Liver (tissue), 9 donors: Measurements from ENCODE around the gene FAM210A. TPM values are rescaled to one million over a fixed set of nuclear protein-coding genes. Genes with fewer than 3 reads are reported as not detected.

Experiments
- DNase-seq: peaks from one replicate; pipeline ENCODE4 v3.0.0-alpha.2; 2017; ENCODE audit warnings: low spot score
- H3K27ac ChIP-seq, 2 donors: one replicate each; pipeline ENCODE4 v1.7.0; 2013; ENCODE audit warnings: inconsistent platforms in 2 of 2, low read length in 2 of 2, control low read depth in 1 of 2, low read depth in 1 of 2, mild to moderate bottlenecking in 1 of 2
- H3K27me3 ChIP-seq, 4 donors: one replicate each; pipeline versions ENCODE4 v1.6.1 to v1.7.0; 2013; ENCODE audit warnings: low read length in 3 of 4, inconsistent platforms in 1 of 4, mild to moderate bottlenecking in 1 of 4, moderate library complexity in 1 of 4; ENCODE audit not compliant: control insufficient read depth in 4 of 4, insufficient read depth in 4 of 4
- H3K36me3 ChIP-seq, 4 donors: one replicate each; pipeline versions ENCODE4 v1.6.1 to v1.7.0; 2013; ENCODE audit warnings: low read length in 3 of 4, mild to moderate bottlenecking in 3 of 4, low read depth in 1 of 4, moderate library complexity in 1 of 4; ENCODE audit not compliant: control insufficient read depth in 4 of 4, insufficient read depth in 3 of 4
- H3K4me1 ChIP-seq, 4 donors: one replicate each; pipeline versions ENCODE4 v1.6.1 to v1.7.0; 2013; ENCODE audit warnings: low read length in 3 of 4, mild to moderate bottlenecking in 3 of 4, moderate library complexity in 1 of 4; ENCODE audit not compliant: control insufficient read depth in 4 of 4, insufficient read depth in 4 of 4
- H3K4me3 ChIP-seq, 3 donors: one replicate each; pipeline versions ENCODE4 v1.6.1 to v1.7.0; 2013; ENCODE audit warnings: low read length in 3 of 3, control low read depth in 1 of 3, low read depth in 1 of 3, mild to moderate bottlenecking in 1 of 3
- H3K9ac ChIP-seq, 2 donors: one replicate each; pipeline ENCODE4 v1.7.0; 2013; ENCODE audit warnings: low read length in 2 of 2, mild to moderate bottlenecking in 2 of 2, moderate library complexity in 2 of 2, control low read depth in 1 of 2, low read depth in 1 of 2
- H3K9me3 ChIP-seq, 4 donors: one replicate each; pipeline versions ENCODE4 v1.6.1 to v1.7.0; 2013; ENCODE audit warnings: low read length in 3 of 4; ENCODE audit not compliant: control insufficient read depth in 4 of 4
- ATF3 ChIP-seq: IDR thresholded peaks from 2 replicates; pipeline ENCODE4 v1.6.1; 2016; ENCODE audit warnings: antibody characterized with exemption
- CTCF ChIP-seq: fragments of 150-350 bp; IDR thresholded peaks from 2 replicates; pipeline ENCODE4 v1.5.1; 2017; ENCODE audit warnings: improper control_type of control experiment, low read depth, low read length; ENCODE audit not compliant: missing input control
- EGR1 ChIP-seq, 2 donors: IDR thresholded peaks; 2 replicates each; pipeline ENCODE4 v1.6.1; 2016 to 2018; ENCODE audit warnings: antibody characterized with exemption in 2 of 2, low read depth in 2 of 2
- FOXA1 ChIP-seq: IDR thresholded peaks from 2 replicates; pipeline ENCODE4 v1.6.1; 2016; ENCODE audit warnings: antibody characterized with exemption
- FOXA2 ChIP-seq: IDR thresholded peaks from 2 replicates; pipeline ENCODE4 v1.6.1; 2016; ENCODE audit warnings: antibody characterized with exemption
- GABPA ChIP-seq, 2 donors: IDR thresholded peaks in 1 of 2; conservative IDR thresholded peaks in 1 of 2; 2 replicates each; pipeline ENCODE4 v1.6.1; 2016; ENCODE audit warnings: antibody characterized with exemption in 2 of 2, mild to moderate bottlenecking in 1 of 2, moderate library complexity in 1 of 2
- HNF4A ChIP-seq, 2 donors: conservative IDR thresholded peaks; 2 replicates each; pipeline ENCODE4 v1.6.1; 2016; ENCODE audit warnings: antibody characterized with exemption in 2 of 2, mild to moderate bottlenecking in 2 of 2
- HNF4G ChIP-seq: IDR thresholded peaks from 2 replicates; pipeline ENCODE4 v1.6.1; 2016; ENCODE audit warnings: antibody characterized with exemption
- JUND ChIP-seq, 2 donors: IDR thresholded peaks; 2 replicates each; pipeline ENCODE4 v1.6.1; 2016; ENCODE audit warnings: antibody characterized with exemption in 2 of 2
- MAX ChIP-seq: IDR thresholded peaks from 2 replicates; pipeline ENCODE4 v1.6.1; 2016; ENCODE audit warnings: antibody characterized with exemption
- NR2F2 ChIP-seq: IDR thresholded peaks from 2 replicates; pipeline ENCODE4 v1.6.1; 2016; ENCODE audit warnings: antibody characterized with exemption
- RAD21 ChIP-seq, 2 donors: IDR thresholded peaks; 2 replicates each; pipeline ENCODE4 v1.6.1; 2016; ENCODE audit warnings: antibody characterized with exemption in 2 of 2, mild to moderate bottlenecking in 2 of 2
- REST ChIP-seq: IDR thresholded peaks from 2 replicates; pipeline ENCODE4 v1.6.1; 2016; ENCODE audit warnings: antibody characterized with exemption, mild to moderate bottlenecking
- RXRA ChIP-seq, 2 donors: IDR thresholded peaks; 2 replicates each; pipeline ENCODE4 v1.6.1; 2017 to 2018; ENCODE audit warnings: antibody characterized with exemption in 2 of 2, mild to moderate bottlenecking in 1 of 2
- SP1 ChIP-seq: IDR thresholded peaks from 2 replicates; pipeline ENCODE4 v1.6.1; 2018; ENCODE audit warnings: antibody characterized with exemption, mild to moderate bottlenecking
- TAF1 ChIP-seq: conservative IDR thresholded peaks from 2 replicates; pipeline ENCODE4 v1.6.1; 2016; ENCODE audit warnings: antibody characterized with exemption, mild to moderate bottlenecking
- YY1 ChIP-seq: IDR thresholded peaks from 2 replicates; pipeline ENCODE4 v1.6.1; 2016; ENCODE audit warnings: antibody characterized with exemption, mild to moderate bottlenecking
- ZBTB33 ChIP-seq: IDR thresholded peaks from 2 replicates; pipeline ENCODE4 v1.6.1; 2016; ENCODE audit warnings: antibody characterized with exemption
- WGBS: extraction: QIAGEN DNeasy Blood & Tissue Kit; methylation state at CpG from one replicate; pipeline ENCODE4 v1.1.7; 2013; 5-methylcytosine and 5-hydroxymethylcytosine counted together
- polyA plus RNA-seq, 2 donors: library from polyadenylated mRNA; stranded (reverse) in 1 of 2; unstranded in 1 of 2; fragments of 200-250 nt in 1 of 2; fragments of >200 nt in 1 of 2; fragmentation: Nextera tagmentation in 1 of 2; extraction: Ambion mirVana in 1 of 2; gene quantifications; one replicate each; pipeline versions ENCODE4 v1.2.1 to v1.2.3, GENCODE V29; 2013 to 2015
- total RNA-seq, 2 donors: library from RNA; depleted of rRNA; stranded (reverse); fragments of >200 nt; gene quantifications; one replicate each; pipeline ENCODE4 v1.2.3, GENCODE V29; 2014
- donor health status: healthy.
- donor health status: healthy.
- donor health status: healthy.
- donor health status: healthy.
- donor health status: healthy.

FAM210A gene
- total and polyA plus RNA-seq, 4 donors = 10.5 to 18.3 (median 12.5) TPM

- WGBS = 97% methylated on average over 10 of the region's 10 CpGs
- no peak for DNase-seq
- H3K4me1 ChIP-seq = no peaks in the 10 kb centered on the region
- H3K27me3 ChIP-seq = no peaks in the 10 kb centered on the region
- H3K36me3 ChIP-seq = peaks cover 4 to 18% (median 7%) of the 10 kb centered on the region in 4 donors
- H3K9me3 ChIP-seq = no peaks in the 10 kb centered on the region
- no peak overlapping the region for H3K4me3 ChIP-seq
- no peak for TF ChIP-seq RXRA (IDR thresholded peaks at IDR 0.05)
- no peak for TF ChIP-seq MAX
- no peak overlapping the region for H3K9ac ChIP-seq
- H3K27ac ChIP-seq = no peak overlapping the region
These were observed 106.1 kb downstream of the FAM210A start for GRCh38 chr18:13620206-13620672.

- Histone ChIP-seq H3K27me3 (no peaks in the 10 kb centered on the region), H3K4me1 (peaks cover 0 to 2% (median 0%) of the 10 kb centered on the region in 4 donors), H3K9me3 (no peaks in the 10 kb centered on the region), H3K27ac (no peak overlapping the region), H3K9ac (no peak overlapping the region), H3K4me3 (no peak overlapping the region), H3K36me3 (peaks cover 4 to 18% (median 7%) of the 10 kb centered on the region in 4 donors)
- TF ChIP-seq NR2F2 = no peak
- no peak for TF ChIP-seq CTCF
- TF ChIP-seq REST = no peak
- no peak for TF ChIP-seq HNF4G
- TF ChIP-seq JUND (IDR thresholded peaks at IDR 0.05) = no peak
- TF ChIP-seq EGR1 (IDR thresholded peaks at IDR 0.05; ENCODE audit: low read depth in 2 of 2) = no peak
- no peak for TF ChIP-seq ATF3
- no peak for TF ChIP-seq HNF4A (conservative IDR thresholded peaks at IDR 0.05)
- no peak for TF ChIP-seq RXRA (IDR thresholded peaks at IDR 0.05)
- TF ChIP-seq RAD21 (IDR thresholded peaks at IDR 0.05) = no peak
- no peak for TF ChIP-seq FOXA1
- no peak for TF ChIP-seq FOXA2
- no peak for TF ChIP-seq TAF1
- no peak for TF ChIP-seq GABPA (IDR thresholded peaks at IDR 0.05 in 1 of 2, conservative IDR thresholded peaks at IDR 0.05 in 1 of 2)
- no peak for TF ChIP-seq YY1
- no peak for TF ChIP-seq SP1
- TF ChIP-seq ZBTB33 = no peak
- no peak for TF ChIP-seq MAX
- no peak for DNase-seq
- WGBS = 93% methylated on average over 20 of the region's 20 CpGs
These were observed 106.7 kb downstream of the FAM210A start for GRCh38 chr18:13619505-13620205.
